K562 (cell line): ENCODE measurements around the gene SLA2. TPM values are rescaled to one million over a fixed set of nuclear protein-coding genes. Genes with fewer than 3 reads are reported as not detected.

Source experiments
- LCOR ChIP-seq: sonication (generic); formaldehyde crosslinking; IDR thresholded peaks from 2 replicates; pipeline ENCODE4 v1.8.0; 2022; ENCODE audit warnings: mild to moderate bottlenecking, missing genetic modification reagents
- SMARCA4 ChIP-seq: fragments of 450-650 bp; IDR thresholded peaks from 2 replicates; pipeline ENCODE4 v1.6.1; 2016
- SOX6 ChIP-seq: fragments of 450-650 bp; IDR thresholded peaks from 2 replicates; pipeline ENCODE4 v1.6.1; 2014; ENCODE audit warnings: mild to moderate bottlenecking
- SPI1 ChIP-seq: IDR thresholded peaks from 2 replicates; pipeline ENCODE4 v1.6.1; 2011; ENCODE audit warnings: low read depth, low read length, control low read depth, borderline replicate concordance
- ZNF384 ChIP-seq: IDR thresholded peaks from 2 replicates; pipeline ENCODE4 v1.6.1; 2012; ENCODE audit warnings: low read depth, low read length, improper control_type of control experiment
- ZNF830 ChIP-seq: fragments of 250-450 bp; sonication (Bioruptor Pico); IDR thresholded peaks from 2 replicates; pipeline ENCODE4 v1.5.0; 2021; ENCODE audit warnings: mild to moderate bottlenecking
- polyA plus RNA-seq, 8 experiments: library from polyadenylated mRNA; depleted of rRNA in 4 of 8; stranded (reverse) in 5 of 8; unstranded in 3 of 8; fragments of >200 nt; fragmentation: Nextera tagmentation in 2 of 8; fragmentation: Illumina TruSeq in 1 of 8; extraction: Ambion mirVana in 2 of 8; extraction: Trizol in 1 of 8; gene quantifications; 2 replicates each; pipeline versions ENCODE4 v1.2.1 to v1.2.3, GENCODE V29; 2011 to 2014; ENCODE audit warnings: inconsistent platforms in 1 of 8, missing spikeins in 1 of 8
- total RNA-seq, 7 experiments: library from RNA; depleted of rRNA in 6 of 7; stranded (reverse); fragments of >200 nt in 6 of 7; fragmentation: Illumina TruSeq in 2 of 7; extraction: Trizol in 2 of 7; gene quantifications; 2 replicates each; pipeline versions ENCODE4 v1.2.1 to v1.2.3, GENCODE V29; 2011 to 2021; ENCODE audit warnings: low replicate concordance in 1 of 7
- TF ChIP-seq, protein P1 (sequence below), 3 experiments: IDR thresholded peaks in 2 of 3; conservative IDR thresholded peaks in 1 of 3; 2 replicates each; pipeline ENCODE4 v1.5.1; 2011 to 2012; ENCODE audit warnings: low read length in 3 of 3, mild to moderate bottlenecking in 3 of 3, control low read depth in 2 of 3, improper control_type of control experiment in 1 of 3, inconsistent platforms in 1 of 3, low read depth in 1 of 3, mixed read lengths in 1 of 3, moderate library complexity in 1 of 3; ENCODE audit not compliant: insufficient read depth in 2 of 3
- TF ChIP-seq, protein P2 (sequence below): IDR thresholded peaks from 2 replicates; pipeline ENCODE4 v1.6.1; 2011; ENCODE audit warnings: borderline replicate concordance, low read depth, mild to moderate bottlenecking, moderate library complexity, low read length; ENCODE audit not compliant: insufficient read depth, poor library complexity, severe bottlenecking
- TF ChIP-seq, protein P3 (sequence below), 2 experiments: fragments of 450-650 bp; formaldehyde crosslinking in 1 of 2; IDR thresholded peaks; 2 replicates each; pipeline versions ENCODE4 v1.4.0 to v1.6.1; 2014 to 2020; ENCODE audit warnings: mild to moderate bottlenecking in 2 of 2, borderline replicate concordance in 1 of 2, low read depth in 1 of 2

SLA2 gene
- total and polyA plus RNA-seq, 9 of the 15 experiments (the other 6 are each of a cell fraction or from before 2014, with no cell fraction given): 0.07 TPM; not detected in 7

DNA sequence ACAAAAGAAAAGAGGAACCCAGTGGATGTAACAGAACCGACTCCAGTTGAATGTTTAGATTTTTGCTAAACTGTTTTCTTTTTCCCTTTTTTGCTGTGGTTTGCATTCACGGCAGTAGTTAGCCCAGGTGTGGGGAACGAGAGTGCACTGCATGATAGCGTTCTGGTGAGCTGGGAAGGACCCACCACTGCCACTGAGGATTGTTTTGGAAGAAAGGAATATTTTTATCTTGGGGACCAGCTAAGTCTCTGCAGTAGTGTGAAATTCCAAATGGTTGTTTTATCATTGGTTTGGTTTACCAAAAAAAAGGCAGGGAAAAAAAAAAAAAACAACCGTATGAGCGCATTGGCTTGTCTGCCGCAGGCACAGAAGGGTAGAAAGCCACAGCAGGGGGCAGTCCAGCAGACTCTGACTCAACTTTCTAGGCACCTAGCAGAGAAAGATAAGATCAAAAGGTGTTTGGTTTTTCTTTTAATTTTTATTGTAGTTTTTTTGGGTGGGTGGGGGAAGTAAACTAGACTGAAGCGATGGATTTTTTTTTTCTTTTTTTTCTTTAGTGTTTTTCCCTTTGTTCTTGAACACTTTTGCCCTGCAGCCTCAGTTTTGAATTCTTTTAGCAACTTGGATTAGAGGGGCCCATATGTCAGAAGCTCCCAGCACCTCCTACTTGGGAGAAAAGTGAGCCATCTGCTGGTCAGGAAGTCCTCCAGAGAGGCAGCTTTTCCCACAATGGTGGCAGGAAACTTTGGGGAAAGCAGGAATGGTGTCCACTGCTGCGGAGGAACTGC lies 53.9 kb downstream of the SLA2 start (continued):
- TF ChIP-seq LCOR (CRISPR knock-in tag): no peak
- peak; percentile 73 for TF ChIP-seq ZNF384
- TF ChIP-seq, protein P1, sequence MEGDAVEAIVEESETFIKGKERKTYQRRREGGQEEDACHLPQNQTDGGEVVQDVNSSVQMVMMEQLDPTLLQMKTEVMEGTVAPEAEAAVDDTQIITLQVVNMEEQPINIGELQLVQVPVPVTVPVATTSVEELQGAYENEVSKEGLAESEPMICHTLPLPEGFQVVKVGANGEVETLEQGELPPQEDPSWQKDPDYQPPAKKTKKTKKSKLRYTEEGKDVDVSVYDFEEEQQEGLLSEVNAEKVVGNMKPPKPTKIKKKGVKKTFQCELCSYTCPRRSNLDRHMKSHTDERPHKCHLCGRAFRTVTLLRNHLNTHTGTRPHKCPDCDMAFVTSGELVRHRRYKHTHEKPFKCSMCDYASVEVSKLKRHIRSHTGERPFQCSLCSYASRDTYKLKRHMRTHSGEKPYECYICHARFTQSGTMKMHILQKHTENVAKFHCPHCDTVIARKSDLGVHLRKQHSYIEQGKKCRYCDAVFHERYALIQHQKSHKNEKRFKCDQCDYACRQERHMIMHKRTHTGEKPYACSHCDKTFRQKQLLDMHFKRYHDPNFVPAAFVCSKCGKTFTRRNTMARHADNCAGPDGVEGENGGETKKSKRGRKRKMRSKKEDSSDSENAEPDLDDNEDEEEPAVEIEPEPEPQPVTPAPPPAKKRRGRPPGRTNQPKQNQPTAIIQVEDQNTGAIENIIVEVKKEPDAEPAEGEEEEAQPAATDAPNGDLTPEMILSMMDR (IDR thresholded peaks at IDR 0.05 in 2 of 3, conservative IDR thresholded peaks at IDR 0.05 in 1 of 3; ENCODE audit: insufficient read depth in 2 of 3, low read depth in 1 of 3, low read length in 3 of 3): peak; percentile 46 to 58 (median 58); a peak in 5 of 6 replicates
- TF ChIP-seq, protein P2, sequence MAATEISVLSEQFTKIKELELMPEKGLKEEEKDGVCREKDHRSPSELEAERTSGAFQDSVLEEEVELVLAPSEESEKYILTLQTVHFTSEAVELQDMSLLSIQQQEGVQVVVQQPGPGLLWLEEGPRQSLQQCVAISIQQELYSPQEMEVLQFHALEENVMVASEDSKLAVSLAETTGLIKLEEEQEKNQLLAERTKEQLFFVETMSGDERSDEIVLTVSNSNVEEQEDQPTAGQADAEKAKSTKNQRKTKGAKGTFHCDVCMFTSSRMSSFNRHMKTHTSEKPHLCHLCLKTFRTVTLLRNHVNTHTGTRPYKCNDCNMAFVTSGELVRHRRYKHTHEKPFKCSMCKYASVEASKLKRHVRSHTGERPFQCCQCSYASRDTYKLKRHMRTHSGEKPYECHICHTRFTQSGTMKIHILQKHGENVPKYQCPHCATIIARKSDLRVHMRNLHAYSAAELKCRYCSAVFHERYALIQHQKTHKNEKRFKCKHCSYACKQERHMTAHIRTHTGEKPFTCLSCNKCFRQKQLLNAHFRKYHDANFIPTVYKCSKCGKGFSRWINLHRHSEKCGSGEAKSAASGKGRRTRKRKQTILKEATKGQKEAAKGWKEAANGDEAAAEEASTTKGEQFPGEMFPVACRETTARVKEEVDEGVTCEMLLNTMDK: peak; percentile 65
- TF ChIP-seq SMARCA4: peak; percentile 56
- TF ChIP-seq SOX6: 0 out of 2 replicates have a peak, but pooled peaks have one; percentile 27
- TF ChIP-seq, protein P3, sequence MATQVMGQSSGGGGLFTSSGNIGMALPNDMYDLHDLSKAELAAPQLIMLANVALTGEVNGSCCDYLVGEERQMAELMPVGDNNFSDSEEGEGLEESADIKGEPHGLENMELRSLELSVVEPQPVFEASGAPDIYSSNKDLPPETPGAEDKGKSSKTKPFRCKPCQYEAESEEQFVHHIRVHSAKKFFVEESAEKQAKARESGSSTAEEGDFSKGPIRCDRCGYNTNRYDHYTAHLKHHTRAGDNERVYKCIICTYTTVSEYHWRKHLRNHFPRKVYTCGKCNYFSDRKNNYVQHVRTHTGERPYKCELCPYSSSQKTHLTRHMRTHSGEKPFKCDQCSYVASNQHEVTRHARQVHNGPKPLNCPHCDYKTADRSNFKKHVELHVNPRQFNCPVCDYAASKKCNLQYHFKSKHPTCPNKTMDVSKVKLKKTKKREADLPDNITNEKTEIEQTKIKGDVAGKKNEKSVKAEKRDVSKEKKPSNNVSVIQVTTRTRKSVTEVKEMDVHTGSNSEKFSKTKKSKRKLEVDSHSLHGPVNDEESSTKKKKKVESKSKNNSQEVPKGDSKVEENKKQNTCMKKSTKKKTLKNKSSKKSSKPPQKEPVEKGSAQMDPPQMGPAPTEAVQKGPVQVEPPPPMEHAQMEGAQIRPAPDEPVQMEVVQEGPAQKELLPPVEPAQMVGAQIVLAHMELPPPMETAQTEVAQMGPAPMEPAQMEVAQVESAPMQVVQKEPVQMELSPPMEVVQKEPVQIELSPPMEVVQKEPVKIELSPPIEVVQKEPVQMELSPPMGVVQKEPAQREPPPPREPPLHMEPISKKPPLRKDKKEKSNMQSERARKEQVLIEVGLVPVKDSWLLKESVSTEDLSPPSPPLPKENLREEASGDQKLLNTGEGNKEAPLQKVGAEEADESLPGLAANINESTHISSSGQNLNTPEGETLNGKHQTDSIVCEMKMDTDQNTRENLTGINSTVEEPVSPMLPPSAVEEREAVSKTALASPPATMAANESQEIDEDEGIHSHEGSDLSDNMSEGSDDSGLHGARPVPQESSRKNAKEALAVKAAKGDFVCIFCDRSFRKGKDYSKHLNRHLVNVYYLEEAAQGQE (IDR thresholded peaks at IDR 0.05; ENCODE audit: borderline replicate concordance): peak; percentile 52; the same call in 1 of the 2 replicates
- TF ChIP-seq, protein P3 (CRISPR knock-in tag; IDR thresholded peaks at IDR 0.05; ENCODE audit: low read depth): no peak
- no peak for TF ChIP-seq ZNF830 (CRISPR knock-in tag)
- TF ChIP-seq SPI1: peak; percentile 54; the same call in 1 of the 2 replicates
